ENCODE measurements around the gene SEC61A2.

SEC61A2 gene

GRCh38 chr10:12195603-12196506 lies 66.4 kb downstream of the SEC61A2 start, which contains the start of the genes CDC123 and NUDT5:
TSS of gene CDC123 (plus strand) at chr10:12196188. CDS start at chr10:12196246, 58 bp downstream.
TSS of gene NUDT5 (minus strand) at chr10:12195891. CDS start at chr10:12186291, 9,600 bp downstream.
- peak; percentile 77 to 82 for DNase-seq (ENCODE audit: low read depth in 1 of 2, low spot score in 1 of 2)

DNA sequence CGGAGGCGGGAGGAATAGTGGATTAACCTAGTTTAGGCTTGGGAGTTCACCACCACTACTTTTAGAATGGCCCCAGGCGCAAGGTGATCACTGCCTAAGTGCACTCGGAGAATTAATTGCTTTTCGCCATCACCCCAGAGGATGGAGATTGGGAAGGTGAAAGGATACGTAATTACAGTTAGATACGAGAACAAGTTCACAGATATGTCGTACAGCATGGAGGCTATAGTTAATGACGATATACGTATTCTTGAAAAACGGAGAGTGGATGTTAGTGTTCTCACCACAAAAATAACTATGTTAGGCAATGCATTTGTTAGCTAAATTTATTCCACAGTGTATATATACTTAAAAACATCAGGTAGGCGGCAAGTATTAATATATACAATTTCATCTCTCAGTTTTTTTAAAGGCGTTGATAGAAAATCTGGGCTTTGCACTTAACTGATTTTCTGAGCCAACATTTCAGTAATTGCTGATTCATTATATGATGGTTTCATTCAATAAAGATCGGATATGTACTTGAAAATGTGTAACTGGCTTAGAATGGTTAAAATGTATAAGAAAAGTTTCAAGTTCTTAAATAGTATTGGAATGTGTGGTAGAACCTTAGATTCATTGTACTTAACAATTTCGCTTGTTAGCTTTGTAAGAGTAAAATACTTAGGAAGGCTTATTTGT lies 67.2 kb downstream of the SEC61A2 start:
- no peak for DNase-seq (ENCODE audit: low read depth in 1 of 2, low spot score in 1 of 2)

DNA sequence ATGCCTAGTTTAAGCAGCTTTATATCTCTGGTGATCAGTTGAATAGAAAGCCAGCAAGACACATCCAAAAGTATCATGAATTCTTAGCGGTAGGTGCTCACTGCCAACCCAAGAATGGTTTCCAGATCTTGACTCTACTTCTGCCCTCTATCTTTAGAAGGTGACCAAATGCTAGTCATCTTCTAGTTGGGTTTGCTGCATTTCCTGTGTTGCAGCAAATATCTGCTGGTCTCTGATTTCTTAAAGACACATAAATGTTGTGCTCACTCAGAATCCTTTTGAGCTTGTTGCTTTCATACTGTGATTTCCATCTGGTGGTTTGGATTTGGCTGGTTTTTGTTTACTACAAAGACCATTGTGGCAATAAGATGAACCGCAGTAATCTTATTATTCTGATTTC lies 68.7 kb downstream of the SEC61A2 start:
- DNase-seq (ENCODE audit: low read depth in 1 of 2, low spot score in 1 of 2): no peak

- no peak for DNase-seq (ENCODE audit: low read depth in 1 of 2, low spot score in 1 of 2)
Measured at GRCh38 chr10:12200850-12201249, 71.4 kb downstream of the SEC61A2 start.

GRCh38 chr10:12201543-12201942 lies 72.1 kb downstream of the SEC61A2 start:
- DNase-seq (ENCODE audit: low read depth in 1 of 2, low spot score in 1 of 2): no peak

GRCh38 chr10:12202226-12202625 lies 72.7 kb downstream of the SEC61A2 start:
- DNase-seq (ENCODE audit: low read depth in 1 of 2, low spot score in 1 of 2): no peak

- no peak for DNase-seq (ENCODE audit: low read depth in 1 of 2, low spot score in 1 of 2)
Measured at GRCh38 chr10:12205082-12205481, 75.6 kb downstream of the SEC61A2 start.

DNA sequence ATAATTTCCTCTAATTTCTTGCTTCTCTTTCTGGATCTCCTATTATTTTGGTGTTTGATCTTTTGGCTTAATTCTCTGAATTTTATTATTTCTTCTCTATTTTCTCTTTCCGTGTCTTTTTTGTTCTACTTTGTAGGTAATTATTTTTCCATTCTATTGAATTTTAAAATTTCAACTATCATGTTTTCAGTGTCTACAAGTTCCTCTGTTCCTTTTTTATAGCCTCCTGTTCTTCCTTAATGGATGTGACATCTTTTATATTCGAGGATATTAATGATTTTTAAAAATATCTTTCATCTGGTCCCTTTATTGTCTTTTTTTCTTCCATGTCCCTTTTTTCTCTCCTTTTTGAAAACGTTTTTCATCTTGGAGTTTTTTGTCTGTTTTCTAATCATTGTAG lies 77.6 kb downstream of the SEC61A2 start:
- no peak for DNase-seq (ENCODE audit: low read depth in 1 of 2, low spot score in 1 of 2)

DNA sequence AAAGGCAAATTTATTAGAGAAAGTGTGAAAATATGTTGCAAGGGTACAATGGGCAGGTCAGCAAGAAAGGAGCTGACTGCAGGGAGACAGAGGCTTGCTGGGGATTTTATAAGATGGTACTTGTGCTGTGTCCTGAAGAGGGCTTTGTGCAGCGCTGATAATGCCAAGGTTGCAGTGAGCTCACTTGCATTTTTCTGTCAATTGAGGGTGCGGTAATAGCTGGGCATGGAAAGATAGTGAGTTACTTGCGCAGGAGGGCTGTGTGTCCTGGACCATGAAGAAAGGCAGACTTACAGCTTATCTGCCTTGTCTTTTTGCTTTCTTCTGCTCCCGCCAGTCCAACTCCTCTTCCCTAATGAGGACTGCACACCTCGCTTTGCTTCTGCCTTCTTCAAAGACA lies 79.0 kb downstream of the SEC61A2 start:
- DNase-seq (ENCODE audit: low read depth in 1 of 2, low spot score in 1 of 2): no peak

- no peak for DNase-seq (ENCODE audit: low read depth in 1 of 2, low spot score in 1 of 2)
Measured at GRCh38 chr10:12212454-12212853, 83.0 kb downstream of the SEC61A2 start.

- no peak for DNase-seq (ENCODE audit: low read depth in 1 of 2, low spot score in 1 of 2)
Measured at GRCh38 chr10:12213621-12214020, 84.1 kb downstream of the SEC61A2 start.

GRCh38 chr10:12214093-12214492 lies 84.6 kb downstream of the SEC61A2 start:
- DNase-seq (ENCODE audit: low read depth in 1 of 2, low spot score in 1 of 2): no peak

DNA sequence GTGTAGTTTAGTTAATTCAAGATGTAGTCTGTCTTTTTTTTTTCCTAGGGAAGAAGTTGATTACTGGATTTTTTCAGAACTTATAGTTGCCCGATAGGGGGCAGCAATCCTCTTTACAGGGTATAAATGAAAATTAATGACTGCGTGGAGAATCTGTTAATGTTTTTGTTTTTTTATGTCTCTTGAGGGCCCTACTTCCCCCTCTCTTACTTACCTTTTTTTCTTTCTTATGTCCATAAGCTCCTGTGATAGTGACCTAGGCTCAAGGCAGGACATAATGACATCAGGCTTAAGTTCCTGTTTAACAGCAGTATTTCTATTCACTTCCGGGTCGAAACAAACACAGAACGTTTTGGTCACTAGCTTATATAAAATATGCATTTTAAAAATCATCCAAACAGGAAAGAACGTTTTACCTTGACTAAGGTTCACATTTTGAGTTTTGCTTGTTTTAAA lies 85.3 kb downstream of the SEC61A2 start:
- DNase-seq (ENCODE audit: low read depth in 1 of 2, low spot score in 1 of 2): peak in 1 of 2 donors; percentile 13
